Eye (tissue), 1 donor: ENCODE measurements around the gene AKAP13.

ENCODE experiments used
- DNase-seq: peaks from one replicate; pipeline ENCODE4 v3.0.0-alpha.2; 2015

The AKAP13 gene

GRCh38 chr15:85604194-85604593 is 223.8 kb downstream of the AKAP13 start:
- DNase-seq = no peak

GRCh38 chr15:85606738-85607137 is 226.3 kb downstream of the AKAP13 start:
- no peak for DNase-seq

GRCh38 chr15:85607141-85607806 is 226.9 kb downstream of the AKAP13 start:
- no peak for DNase-seq

- no peak for DNase-seq
Measured at GRCh38 chr15:85607842-85608241, 227.4 kb downstream of the AKAP13 start.

- DNase-seq = no peak
Measured at GRCh38 chr15:85609492-85609891, 229.1 kb downstream of the AKAP13 start.

GRCh38 chr15:85611361-85611760 is 231.0 kb downstream of the AKAP13 start:
- DNase-seq = no peak

- no peak for DNase-seq
Measured at GRCh38 chr15:85614059-85614458, 233.7 kb downstream of the AKAP13 start.

- peak; percentile 49 for DNase-seq
Measured at GRCh38 chr15:85615930-85616329, 235.5 kb downstream of the AKAP13 start.

GRCh38 chr15:85616549-85617110 is 236.2 kb downstream of the AKAP13 start:
- peak; percentile 76 for DNase-seq

- peak; percentile 30 for DNase-seq
Measured at GRCh38 chr15:85618228-85618505, 237.8 kb downstream of the AKAP13 start.

- peak; percentile 89 for DNase-seq
Measured at GRCh38 chr15:85618956-85619491, 238.6 kb downstream of the AKAP13 start.

- peak; percentile 38 for DNase-seq
Measured at GRCh38 chr15:85619992-85620689, 239.7 kb downstream of the AKAP13 start.

- peak; percentile 38 for DNase-seq
Measured at GRCh38 chr15:85620690-85621049, 240.3 kb downstream of the AKAP13 start.

GRCh38 chr15:85621094-85621493 is 240.7 kb downstream of the AKAP13 start:
- DNase-seq = no peak

- no peak for DNase-seq
Measured at GRCh38 chr15:85622221-85622831, 241.9 kb downstream of the AKAP13 start.

- no peak for DNase-seq
Measured at GRCh38 chr15:85623315-85624049, 243.1 kb downstream of the AKAP13 start.

GRCh38 chr15:85624291-85624801 is 243.9 kb downstream of the AKAP13 start:
- DNase-seq = peak; percentile 56

GRCh38 chr15:85625166-85625830 is 244.9 kb downstream of the AKAP13 start:
- no peak for DNase-seq

- no peak for DNase-seq
Measured at GRCh38 chr15:85625856-85626255, 245.5 kb downstream of the AKAP13 start.

GRCh38 chr15:85627213-85627935 is 247.0 kb downstream of the AKAP13 start:
- no peak for DNase-seq

- DNase-seq = no peak
Measured at GRCh38 chr15:85630311-85630710, 249.9 kb downstream of the AKAP13 start.

- no peak for DNase-seq
Measured at GRCh38 chr15:85631018-85631417, 250.6 kb downstream of the AKAP13 start.
